NK-92 treated with Interleukin-12 subunit alpha and Interleukin-12 subunit beta, amount 100 ng/mL, for 24 hours (cell line): ENCODE measurements around the gene BICD1.

Experiments
- DNase-seq: peaks from one replicate; lab custom pipeline; 2025; lab: John Stamatoyannopoulos, UW

Gene BICD1

GRCh38 chr12:32284561-32284960 lies 177.9 kb downstream of the BICD1 start:
- DNase-seq = no peak

- no peak for DNase-seq
These were observed 178.4 kb downstream of the BICD1 start for GRCh38 chr12:32285021-32285420.

GRCh38 chr12:32285489-32285888 lies 178.8 kb downstream of the BICD1 start:
- DNase-seq = no peak

GRCh38 chr12:32290411-32290810 lies 183.8 kb downstream of the BICD1 start:
- no peak for DNase-seq

- DNase-seq = no peak
These were observed 185.5 kb downstream of the BICD1 start for GRCh38 chr12:32292151-32292550.

GRCh38 chr12:32293808-32294419 lies 187.3 kb downstream of the BICD1 start:
- DNase-seq = no peak

GRCh38 chr12:32296567-32296966 lies 189.9 kb downstream of the BICD1 start:
- no peak for DNase-seq

- no peak for DNase-seq
These were observed 192.3 kb downstream of the BICD1 start for GRCh38 chr12:32298917-32299316.

- no peak for DNase-seq
These were observed 194.6 kb downstream of the BICD1 start for GRCh38 chr12:32301216-32301615.

GRCh38 chr12:32302218-32303173 lies 195.8 kb downstream of the BICD1 start:
- no peak for DNase-seq

GRCh38 chr12:32303174-32303549 lies 196.5 kb downstream of the BICD1 start:
- DNase-seq = no peak

- DNase-seq = no peak
These were observed 198.5 kb downstream of the BICD1 start for GRCh38 chr12:32305163-32305562.

- no peak for DNase-seq
These were observed 200.7 kb downstream of the BICD1 start for GRCh38 chr12:32307326-32307725.

GRCh38 chr12:32309811-32310736 lies 203.4 kb downstream of the BICD1 start:
- no peak for DNase-seq

GRCh38 chr12:32312049-32312670 lies 205.5 kb downstream of the BICD1 start:
- no peak for DNase-seq

- no peak for DNase-seq
These were observed 215.7 kb downstream of the BICD1 start for GRCh38 chr12:32322354-32322753.

- no peak for DNase-seq
These were observed 224.5 kb downstream of the BICD1 start for GRCh38 chr12:32331133-32331532.

- DNase-seq = no peak
These were observed 225.8 kb downstream of the BICD1 start for GRCh38 chr12:32332446-32332845.

GRCh38 chr12:32334371-32334777 lies 227.7 kb downstream of the BICD1 start:
- no peak for DNase-seq

GRCh38 chr12:32336261-32336660 lies 229.6 kb downstream of the BICD1 start:
- no peak for DNase-seq

- no peak for DNase-seq
These were observed 236.8 kb downstream of the BICD1 start for GRCh38 chr12:32343496-32343895.

- DNase-seq = no peak
These were observed 237.4 kb downstream of the BICD1 start for GRCh38 chr12:32344047-32344446.
